Prostate gland (tissue), 2 donors: ENCODE measurements around the gene MOCS1.

Experiments
- CTCF ChIP-seq, 4 experiments: fragments of 200-600 bp in 2 of 4; fragments of 450-650 bp in 2 of 4; sonication (generic) in 2 of 4; IDR thresholded peaks; 1 replicate in 3 of 4; 2 replicates in 1 of 4; pipeline ENCODE4 v1.5.1; 2016 to 2019; ENCODE audit warnings: antibody characterized with exemption in 4 of 4, mild to moderate bottlenecking in 2 of 4, moderate library complexity in 2 of 4
- POLR2A ChIP-seq: fragments of 450-650 bp; IDR thresholded peaks from one replicate; pipeline ENCODE4 v1.6.1; 2016; ENCODE audit warnings: antibody characterized with exemption, mild to moderate bottlenecking
- POLR2AphosphoS5 ChIP-seq: sonication (generic); formaldehyde crosslinking; IDR thresholded peaks from one replicate; pipeline ENCODE4 v1.6.1; 2017; ENCODE audit warnings: antibody characterized with exemption

- TF ChIP-seq POLR2A (no peak), CTCF (IDR thresholded peaks at IDR 0.05) (no peak), POLR2AphosphoS5 (no peak)
Measured at GRCh38 chr6:39855356-39855995, 78.8 kb downstream of the MOCS1 start.
